ENCODE measurements around the gene KRT37.
"Not testable (repeated sequence)": the region's sequence is repeated elsewhere in the genome, so short reads cannot be mapped to it uniquely, and the experiment has no call there.

Gene KRT37

GRCh38 chr17:41434005-41434404 is 9.6 kb upstream of the KRT37 start:
- DNase-seq = peak; percentile 46

GRCh38 chr17:41433586-41433985 is 9.2 kb upstream of the KRT37 start:
- no peak for DNase-seq

- DNase-seq = not testable (repeated sequence)
Observed at GRCh38 chr17:41430376-41430775, 6.0 kb upstream of the KRT37 start.

- no peak for DNase-seq
Observed at GRCh38 chr17:41429667-41430066, 5.3 kb upstream of the KRT37 start.

- no peak for DNase-seq
Observed at GRCh38 chr17:41428591-41429291, 4.4 kb upstream of the KRT37 start.

GRCh38 chr17:41422586-41422985 is 1.8 kb downstream of the KRT37 start:
- DNase-seq = not testable (repeated sequence)

GRCh38 chr17:41421617-41422016 is 2.8 kb downstream of the KRT37 start:
- no peak for DNase-seq

GRCh38 chr17:41421116-41421515 is 3.3 kb downstream of the KRT37 start:
- DNase-seq = no peak

GRCh38 chr17:41420134-41420533 is 4.3 kb downstream of the KRT37 start:
- DNase-seq = no peak

GRCh38 chr17:41419716-41420115 is 4.7 kb downstream of the KRT37 start:
- DNase-seq = no peak

- DNase-seq = no peak
Observed at GRCh38 chr17:41418116-41418860, 6.1 kb downstream of the KRT37 start.

- no peak for DNase-seq
Observed at GRCh38 chr17:41417576-41418015, 6.8 kb downstream of the KRT37 start.

- no peak for DNase-seq
Observed at GRCh38 chr17:41417127-41417526, 7.3 kb downstream of the KRT37 start.

GRCh38 chr17:41416479-41416878 is 7.9 kb downstream of the KRT37 start:
- no peak for DNase-seq

- DNase-seq = no peak
Observed at GRCh38 chr17:41415833-41416335, 8.5 kb downstream of the KRT37 start.

- DNase-seq = no peak
Observed at GRCh38 chr17:41415411-41415810, 9.0 kb downstream of the KRT37 start.

- no peak for DNase-seq
Observed at GRCh38 chr17:41413982-41414381, 10.4 kb downstream of the KRT37 start.

- DNase-seq = no peak
Observed at GRCh38 chr17:41413353-41413957, 10.9 kb downstream of the KRT37 start.

- no peak for DNase-seq
Observed at GRCh38 chr17:41411072-41411840, 13.1 kb downstream of the KRT37 start.

- no peak for DNase-seq
Observed at GRCh38 chr17:41407226-41407625, 17.2 kb downstream of the KRT37 start.

GRCh38 chr17:41406205-41406604 is 18.2 kb downstream of the KRT37 start:
- DNase-seq = no peak

- peak; percentile 72 for DNase-seq
Observed at GRCh38 chr17:41404024-41404671, 20.2 kb downstream of the KRT37 start.

Data from NCI-H510A (cell line).